ENCODE results near the gene HOXC13.

The HOXC13 gene

GRCh38 chr12:53938326-53939140 lies at the start of gene HOXC13:
Gene HOXC13, plus strand, starts transcription at chr12:53938831. Its CDS starts 76 bp downstream, at chr12:53938907.
- DNase-seq (ENCODE audit: low read depth in 1 of 2, low spot score in 1 of 2), result peak in 1 of 2 donors; percentile 52

GRCh38 chr12:53890081-53890480 lies 48.5 kb upstream of the HOXC13 start:
- DNase-seq (ENCODE audit: low read depth in 1 of 2, low spot score in 1 of 2), result no peak

- DNase-seq (ENCODE audit: low read depth in 1 of 2, low spot score in 1 of 2), result no peak
These were observed 45.8 kb upstream of the HOXC13 start for GRCh38 chr12:53892762-53893395.

- no peak for DNase-seq (ENCODE audit: low read depth in 1 of 2, low spot score in 1 of 2)
These were observed 39.4 kb upstream of the HOXC13 start for GRCh38 chr12:53899230-53899629.

GRCh38 chr12:53907103-53907502 lies 31.5 kb upstream of the HOXC13 start:
- DNase-seq (ENCODE audit: low read depth in 1 of 2, low spot score in 1 of 2), result no peak

- DNase-seq (ENCODE audit: low read depth in 1 of 2, low spot score in 1 of 2), result no peak
These were observed 21.6 kb upstream of the HOXC13 start for GRCh38 chr12:53916788-53917655.

- DNase-seq (ENCODE audit: low read depth in 1 of 2, low spot score in 1 of 2), result no peak
These were observed 13.9 kb upstream of the HOXC13 start for GRCh38 chr12:53924521-53925405.

GRCh38 chr12:53927220-53928029 lies 11.2 kb upstream of the HOXC13 start:
- no peak for DNase-seq (ENCODE audit: low read depth in 1 of 2, low spot score in 1 of 2)

GRCh38 chr12:53928054-53928835 lies 10.4 kb upstream of the HOXC13 start:
- no peak for DNase-seq (ENCODE audit: low read depth in 1 of 2, low spot score in 1 of 2)

GRCh38 chr12:53929527-53929926 lies 9.1 kb upstream of the HOXC13 start:
- DNase-seq (ENCODE audit: low read depth in 1 of 2, low spot score in 1 of 2), result no peak

- DNase-seq (ENCODE audit: low read depth in 1 of 2, low spot score in 1 of 2), result no peak
These were observed 7.9 kb upstream of the HOXC13 start for GRCh38 chr12:53930591-53931255.

GRCh38 chr12:53931844-53932581 lies 6.6 kb upstream of the HOXC13 start:
- no peak for DNase-seq (ENCODE audit: low read depth in 1 of 2, low spot score in 1 of 2)

GRCh38 chr12:53932915-53933314 lies 5.7 kb upstream of the HOXC13 start:
- DNase-seq (ENCODE audit: low read depth in 1 of 2, low spot score in 1 of 2), result no peak

GRCh38 chr12:53935383-53936341 lies 3.0 kb upstream of the HOXC13 start:
- no peak for DNase-seq (ENCODE audit: low read depth in 1 of 2, low spot score in 1 of 2)

GRCh38 chr12:53937099-53937498 lies 1.5 kb upstream of the HOXC13 start:
- no peak for DNase-seq (ENCODE audit: low read depth in 1 of 2, low spot score in 1 of 2)

GRCh38 chr12:53937596-53938325 lies 870 bp upstream of the HOXC13 start:
- no peak for DNase-seq (ENCODE audit: low read depth in 1 of 2, low spot score in 1 of 2)
